HepG2 (cell line): ENCODE measurements around the gene GATAD2B. TPM values are rescaled to one million over a fixed set of nuclear protein-coding genes. Genes with fewer than 3 reads are reported as not detected.

Experiments
- BRD4 ChIP-seq: sonication (generic); formaldehyde crosslinking; IDR thresholded peaks from 2 replicates; pipeline ENCODE4 v1.4.0; 2020; ENCODE audit warnings: missing genetic modification reagents
- ETS1 ChIP-seq: sonication (generic); formaldehyde crosslinking; IDR thresholded peaks from 2 replicates; pipeline ENCODE4 v1.4.0; 2020; ENCODE audit warnings: missing genetic modification reagents
- MEIS2 ChIP-seq: sonication (generic); formaldehyde crosslinking; IDR thresholded peaks from 2 replicates; pipeline ENCODE4 v1.9.0; 2021; ENCODE audit warnings: mild to moderate bottlenecking, missing genetic modification reagents
- ONECUT2 ChIP-seq: sonication (generic); formaldehyde crosslinking; IDR thresholded peaks from 2 replicates; pipeline ENCODE4 v1.4.0; 2020; ENCODE audit warnings: missing genetic modification reagents
- PHF21A ChIP-seq: sonication (generic); formaldehyde crosslinking; IDR thresholded peaks from 2 replicates; pipeline ENCODE4 v1.5.0; 2020; ENCODE audit warnings: mild to moderate bottlenecking, missing genetic modification reagents
- SOX6 ChIP-seq, 2 experiments: fragments of 450-650 bp in 1 of 2; sonication (generic) in 1 of 2; formaldehyde crosslinking in 1 of 2; IDR thresholded peaks; 2 replicates each; pipeline versions ENCODE4 v1.4.0 to v1.6.1; 2017 to 2020; ENCODE audit warnings: antibody characterized with exemption in 1 of 2, mild to moderate bottlenecking in 1 of 2, missing genetic modification reagents in 1 of 2
- ZEB1 ChIP-seq: IDR thresholded peaks from 2 replicates; pipeline ENCODE4 v1.6.1; 2012; ENCODE audit warnings: mild to moderate bottlenecking, low read depth, inconsistent platforms; ENCODE audit not compliant: insufficient replicate concordance
- ZFP62 ChIP-seq: sonication (generic); formaldehyde crosslinking; IDR thresholded peaks from 2 replicates; pipeline ENCODE4 v1.4.0; 2020; ENCODE audit warnings: missing genetic modification reagents
- ZNF44 ChIP-seq: sonication (generic); formaldehyde crosslinking; IDR thresholded peaks from 2 replicates; pipeline ENCODE4 v1.5.1; 2020; ENCODE audit warnings: mild to moderate bottlenecking, missing genetic modification reagents
- ZNF747 ChIP-seq: sonication (generic); formaldehyde crosslinking; IDR thresholded peaks from 2 replicates; pipeline ENCODE4 v1.8.1; 2023; ENCODE audit warnings: missing genetic modification reagents, mild to moderate bottlenecking, borderline replicate concordance
- ZNF776 ChIP-seq: sonication (generic); formaldehyde crosslinking; IDR thresholded peaks from 2 replicates; pipeline ENCODE4 v1.4.0; 2020; ENCODE audit warnings: mild to moderate bottlenecking, missing genetic modification reagents
- ZNF790 ChIP-seq: sonication (generic); formaldehyde crosslinking; IDR thresholded peaks from 2 replicates; pipeline ENCODE4 v1.8.0; 2022; ENCODE audit warnings: missing genetic modification reagents, mild to moderate bottlenecking, borderline replicate concordance
- polyA plus RNA-seq, 8 experiments: library from polyadenylated mRNA; depleted of rRNA in 3 of 8; stranded (reverse) in 7 of 8; unstranded in 1 of 8; fragments of >200 nt; fragmentation: Illumina TruSeq in 4 of 8; extraction: Trizol in 4 of 8; gene quantifications; 2 replicates each; pipeline versions ENCODE4 v1.2.1 to v1.2.3, GENCODE V29; 2011 to 2016; ENCODE audit warnings: low read depth in 4 of 8, missing spikeins in 1 of 8, mixed read lengths in 1 of 8; ENCODE audit not compliant: insufficient read depth in 1 of 8
- total RNA-seq, 5 experiments: library from RNA; depleted of rRNA; stranded (reverse); fragments of >200 nt; fragmentation: Illumina TruSeq; extraction: Trizol; gene quantifications; 2 replicates each; pipeline ENCODE4 v1.2.3, GENCODE V29; 2016; ENCODE audit warnings: low read depth in 1 of 5
- TF ChIP-seq, protein P1 (sequence below): sonication (generic); formaldehyde crosslinking; IDR thresholded peaks from 2 replicates; pipeline ENCODE4 v1.4.0; 2020; ENCODE audit warnings: mild to moderate bottlenecking, missing genetic modification reagents
- TF ChIP-seq, protein P2 (sequence below): sonication (generic); formaldehyde crosslinking; IDR thresholded peaks from 2 replicates; pipeline ENCODE4 v1.4.0; 2020; ENCODE audit warnings: missing genetic modification reagents

The GATAD2B gene
- total and polyA plus RNA-seq, 2 of the 13 experiments (the other 11 are each of a cell fraction or from before 2014, with no cell fraction given) = 3.2 to 5.2 TPM

GRCh38 chr1:153963850-153964331 lies 41.1 kb upstream of the GATAD2B start (continued):
- no peak for TF ChIP-seq SOX6 (IDR thresholded peaks at IDR 0.05)
- 0 out of 2 replicates have a peak, but pooled peaks have one; percentile 20 for TF ChIP-seq SOX6 (CRISPR knock-in tag; IDR thresholded peaks at IDR 0.05)
- TF ChIP-seq ZNF747 (CRISPR knock-in tag) = 0 out of 2 replicates have a peak, but pooled peaks have one; percentile 38
- no peak for TF ChIP-seq ZNF44 (CRISPR knock-in tag)
- peak; percentile 19 for TF ChIP-seq ZEB1
- TF ChIP-seq ZNF776 = 0 out of 2 replicates have a peak, but pooled peaks have one; percentile 48
- no peak for TF ChIP-seq BRD4
- TF ChIP-seq, protein P1, sequence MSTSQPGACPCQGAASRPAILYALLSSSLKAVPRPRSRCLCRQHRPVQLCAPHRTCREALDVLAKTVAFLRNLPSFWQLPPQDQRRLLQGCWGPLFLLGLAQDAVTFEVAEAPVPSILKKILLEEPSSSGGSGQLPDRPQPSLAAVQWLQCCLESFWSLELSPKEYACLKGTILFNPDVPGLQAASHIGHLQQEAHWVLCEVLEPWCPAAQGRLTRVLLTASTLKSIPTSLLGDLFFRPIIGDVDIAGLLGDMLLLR (CRISPR knock-in tag) = peak; percentile 51; the same call in 1 of the 2 replicates
- TF ChIP-seq, protein P2, sequence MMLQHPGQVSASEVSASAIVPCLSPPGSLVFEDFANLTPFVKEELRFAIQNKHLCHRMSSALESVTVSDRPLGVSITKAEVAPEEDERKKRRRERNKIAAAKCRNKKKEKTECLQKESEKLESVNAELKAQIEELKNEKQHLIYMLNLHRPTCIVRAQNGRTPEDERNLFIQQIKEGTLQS = no peak
- TF ChIP-seq MEIS2 (CRISPR knock-in tag) = no peak
- TF ChIP-seq ZFP62 (CRISPR knock-in tag) = no peak
- 0 out of 2 replicates have a peak, but pooled peaks have one; percentile 3 for TF ChIP-seq ZNF790 (CRISPR knock-in tag)
- no peak for TF ChIP-seq PHF21A (CRISPR knock-in tag)
- TF ChIP-seq ONECUT2 (CRISPR knock-in tag) = no peak
- TF ChIP-seq ETS1 (CRISPR knock-in tag) = no peak
- TF ChIP-seq, all 625 proteins: peak for 39
